ENCODE data around the gene PBRM1. TPM values are rescaled to one million over a fixed set of nuclear protein-coding genes. Genes with fewer than 3 reads are reported as not detected.

Gene PBRM1
- total RNA-seq, 4 donors from 2014 or later = 71.0 to 93.6 (median 85.5) TPM

GRCh38 chr3:52723935-52724334 is 38.2 kb upstream of the PBRM1 start:
- no peak for TF ChIP-seq POLR2AphosphoS5 (IDR thresholded peaks at IDR 0.05)
- no peak for TF ChIP-seq EP300 (IDR thresholded peaks at IDR 0.05)
- TF ChIP-seq, protein P1, sequence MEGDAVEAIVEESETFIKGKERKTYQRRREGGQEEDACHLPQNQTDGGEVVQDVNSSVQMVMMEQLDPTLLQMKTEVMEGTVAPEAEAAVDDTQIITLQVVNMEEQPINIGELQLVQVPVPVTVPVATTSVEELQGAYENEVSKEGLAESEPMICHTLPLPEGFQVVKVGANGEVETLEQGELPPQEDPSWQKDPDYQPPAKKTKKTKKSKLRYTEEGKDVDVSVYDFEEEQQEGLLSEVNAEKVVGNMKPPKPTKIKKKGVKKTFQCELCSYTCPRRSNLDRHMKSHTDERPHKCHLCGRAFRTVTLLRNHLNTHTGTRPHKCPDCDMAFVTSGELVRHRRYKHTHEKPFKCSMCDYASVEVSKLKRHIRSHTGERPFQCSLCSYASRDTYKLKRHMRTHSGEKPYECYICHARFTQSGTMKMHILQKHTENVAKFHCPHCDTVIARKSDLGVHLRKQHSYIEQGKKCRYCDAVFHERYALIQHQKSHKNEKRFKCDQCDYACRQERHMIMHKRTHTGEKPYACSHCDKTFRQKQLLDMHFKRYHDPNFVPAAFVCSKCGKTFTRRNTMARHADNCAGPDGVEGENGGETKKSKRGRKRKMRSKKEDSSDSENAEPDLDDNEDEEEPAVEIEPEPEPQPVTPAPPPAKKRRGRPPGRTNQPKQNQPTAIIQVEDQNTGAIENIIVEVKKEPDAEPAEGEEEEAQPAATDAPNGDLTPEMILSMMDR (IDR thresholded peaks at IDR 0.05) = no peak
- TF ChIP-seq POLR2A (IDR thresholded peaks at IDR 0.05) = no peak
- peaks cover 5% of the 10 kb centered on the region for H3K9me3 ChIP-seq

GRCh38 chr3:52722491-52722890 is 36.8 kb upstream of the PBRM1 start:
- H3K9me3 ChIP-seq = no peaks in the 10 kb centered on the region
- no peak overlapping the region for H3K4me3 ChIP-seq
- DNase-seq (ENCODE audit: low spot score in 2 of 2) = no peak
- 90% methylated on average over 7 of the region's 7 CpGs for WGBS
- no peaks in the 10 kb centered on the region for H3K4me1 ChIP-seq
- H3K36me3 ChIP-seq = peaks cover 12% of the 10 kb centered on the region
- TF ChIP-seq, protein P1 (IDR thresholded peaks at IDR 0.05) = no peak
- TF ChIP-seq POLR2AphosphoS5 (IDR thresholded peaks at IDR 0.05) (no peak), POLR2A (IDR thresholded peaks at IDR 0.05) (no peak), EP300 (IDR thresholded peaks at IDR 0.05) (no peak)
- H3K27me3 ChIP-seq = no peaks in the 10 kb centered on the region
- no peak overlapping the region for H3K27ac ChIP-seq

More at GRCh38 chr3:52723935-52724334, 38.2 kb upstream of the PBRM1 start:
- Histone ChIP-seq H3K4me1 (no peaks in the 10 kb centered on the region), H3K36me3 (peaks cover 17% of the 10 kb centered on the region), H3K27ac (no peak overlapping the region), H3K4me3 (no peak overlapping the region), H3K27me3 (no peaks in the 10 kb centered on the region)
- no peak for DNase-seq (ENCODE audit: low spot score in 2 of 2)
- WGBS = 94% methylated on average over 5 of the region's 5 CpGs

DNA sequence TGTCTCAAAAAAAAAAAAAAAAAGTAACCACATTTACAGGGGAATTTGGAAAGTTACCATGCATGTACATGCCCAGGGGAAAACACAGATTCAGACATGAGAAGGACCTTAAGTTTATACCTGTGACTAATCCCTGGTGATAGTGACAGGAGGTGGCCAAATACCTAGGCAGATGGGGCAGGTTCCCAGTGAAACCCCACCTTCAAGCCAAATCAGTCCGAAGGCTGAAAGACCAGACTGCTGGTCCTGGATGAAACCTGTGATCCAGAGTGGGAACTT is 36.0 kb upstream of the PBRM1 start:
- whole genome bisulfite sequencing = 100% methylated on average over 1 of the region's 1 CpG
- Histone ChIP-seq H3K36me3 (peaks cover 12% of the 10 kb centered on the region), H3K9me3 (no peaks in the 10 kb centered on the region), H3K4me3 (no peak overlapping the region), H3K4me1 (no peaks in the 10 kb centered on the region), H3K27me3 (no peaks in the 10 kb centered on the region), H3K27ac (no peak overlapping the region)
- DNase-seq (ENCODE audit: low spot score in 2 of 2) = no peak
- TF ChIP-seq, protein P1 (IDR thresholded peaks at IDR 0.05) = no peak
- TF ChIP-seq EP300 (IDR thresholded peaks at IDR 0.05) (no peak), POLR2A (IDR thresholded peaks at IDR 0.05) (no peak), POLR2AphosphoS5 (IDR thresholded peaks at IDR 0.05) (no peak)

GRCh38 chr3:52721002-52721729 is 35.5 kb upstream of the PBRM1 start:
- Histone ChIP-seq H3K36me3 (peaks cover 12% of the 10 kb centered on the region), H3K27me3 (no peaks in the 10 kb centered on the region), H3K27ac (no peak overlapping the region), H3K9me3 (no peaks in the 10 kb centered on the region), H3K4me1 (no peaks in the 10 kb centered on the region), H3K4me3 (no peak overlapping the region)
- TF ChIP-seq, protein P1 (IDR thresholded peaks at IDR 0.05) = no peak
- TF ChIP-seq EP300 (IDR thresholded peaks at IDR 0.05) = no peak
- no peak for TF ChIP-seq POLR2A (IDR thresholded peaks at IDR 0.05)
- WGBS = 87% methylated on average over 6 of the region's 6 CpGs
- DNase-seq (ENCODE audit: low spot score in 2 of 2) = no peak

DNA sequence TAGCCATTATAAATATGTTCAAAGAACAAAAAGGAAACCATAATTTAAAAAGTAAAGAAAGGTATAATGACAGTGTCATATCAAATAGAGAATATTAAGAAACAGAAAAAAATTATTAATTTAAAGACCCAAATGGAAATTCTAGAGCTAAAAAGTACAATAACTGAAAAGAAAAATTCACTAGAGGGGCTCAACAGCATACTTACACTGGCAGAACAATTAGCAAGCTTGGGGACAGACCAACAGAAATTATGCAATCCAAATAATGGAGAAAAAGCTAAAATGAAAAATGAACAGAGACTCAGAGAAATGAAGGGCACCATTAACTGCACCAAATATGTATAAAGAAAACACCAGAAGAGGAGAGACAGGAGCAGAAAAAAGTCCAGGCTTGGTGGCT is 33.9 kb upstream of the PBRM1 start:
- Histone ChIP-seq H3K27ac (no peak overlapping the region), H3K27me3 (no peaks in the 10 kb centered on the region), H3K4me3 (no peak overlapping the region), H3K36me3 (peaks cover 12% of the 10 kb centered on the region), H3K4me1 (no peaks in the 10 kb centered on the region), H3K9me3 (no peaks in the 10 kb centered on the region)
- DNase-seq (ENCODE audit: low spot score in 2 of 2) = no peak
- TF ChIP-seq POLR2A (IDR thresholded peaks at IDR 0.05) (no peak), POLR2AphosphoS5 (IDR thresholded peaks at IDR 0.05) (no peak), EP300 (IDR thresholded peaks at IDR 0.05) (no peak)
- TF ChIP-seq, protein P1 (IDR thresholded peaks at IDR 0.05) = no peak

Data from suprapubic skin (tissue), 4 donors.